HG03558 (cell line): ENCODE data around the gene ETV6.

Experiments used
- ATAC-seq: cut with Tn5 transposase; IDR thresholded peaks from one replicate; pipeline ENCODE4 v1.9.1; 2021; ENCODE audit warnings: moderate number of reproducible peaks; ENCODE audit not compliant: unreplicated experiment; ENCODE audit errors: extremely low read depth

Gene ETV6

GRCh38 chr12:11836282-11837151, 187.0 kb downstream of the ETV6 start:
- peak; percentile 73 for ATAC-seq

DNA sequence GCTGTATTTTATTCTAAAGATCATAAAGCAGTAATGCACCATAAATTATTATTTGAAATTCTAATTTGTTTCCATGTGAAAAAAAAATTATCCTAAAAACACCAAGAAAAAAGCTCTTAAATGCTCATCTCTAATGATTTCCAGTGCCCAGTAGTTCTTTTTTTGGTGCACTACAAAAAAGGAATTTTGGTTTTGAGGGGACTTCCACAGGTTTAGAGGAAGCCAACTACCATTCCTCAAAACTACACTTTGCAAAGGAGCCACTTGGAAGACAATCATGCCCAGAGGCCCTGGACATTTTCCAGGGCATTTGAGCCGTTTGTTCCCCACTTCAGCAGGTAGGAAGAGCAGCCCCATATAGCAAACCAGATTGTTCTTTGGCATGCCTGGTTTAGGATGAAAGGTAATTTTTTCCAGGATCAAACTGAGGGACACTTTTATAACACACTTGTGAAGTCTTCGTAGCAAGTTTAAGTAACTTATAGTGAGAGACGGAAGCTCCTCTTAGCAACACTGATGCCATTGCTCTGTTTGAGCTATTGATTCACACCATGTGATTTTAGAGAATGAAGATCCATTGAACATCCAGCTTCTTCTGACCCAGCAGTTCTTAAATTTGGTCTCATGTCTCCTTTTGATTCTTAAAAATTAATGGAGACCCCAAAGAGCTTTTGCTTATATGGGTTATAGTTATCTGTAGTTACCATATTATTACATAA, 187.9 kb downstream of the ETV6 start:
- ATAC-seq: no peak

- ATAC-seq: no peak
Measured at GRCh38 chr12:11838403-11838802, 188.9 kb downstream of the ETV6 start.

DNA sequence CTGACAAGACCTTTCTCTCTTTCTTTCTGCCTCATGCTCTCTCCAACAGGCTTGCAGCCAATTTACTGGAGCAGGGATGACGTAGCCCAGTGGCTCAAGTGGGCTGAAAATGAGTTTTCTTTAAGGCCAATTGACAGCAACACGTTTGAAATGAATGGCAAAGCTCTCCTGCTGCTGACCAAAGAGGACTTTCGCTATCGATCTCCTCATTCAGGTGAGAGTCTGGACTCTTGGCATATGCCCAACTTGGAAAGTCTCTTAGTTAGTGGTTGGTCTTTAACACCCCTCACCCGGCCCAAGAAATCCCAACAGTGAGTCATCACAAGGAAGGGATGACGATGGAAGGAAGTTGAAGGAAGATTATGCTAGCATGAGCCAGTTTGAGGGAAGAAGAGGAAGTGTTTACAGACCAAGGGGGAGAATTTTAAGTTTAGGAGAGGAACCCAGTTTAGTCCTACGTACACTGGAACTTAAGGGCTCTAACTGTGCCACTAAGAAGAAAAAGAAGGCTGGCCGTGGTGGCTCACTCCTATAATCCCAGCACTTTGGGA, 189.7 kb downstream of the ETV6 start:
- no peak for ATAC-seq

DNA sequence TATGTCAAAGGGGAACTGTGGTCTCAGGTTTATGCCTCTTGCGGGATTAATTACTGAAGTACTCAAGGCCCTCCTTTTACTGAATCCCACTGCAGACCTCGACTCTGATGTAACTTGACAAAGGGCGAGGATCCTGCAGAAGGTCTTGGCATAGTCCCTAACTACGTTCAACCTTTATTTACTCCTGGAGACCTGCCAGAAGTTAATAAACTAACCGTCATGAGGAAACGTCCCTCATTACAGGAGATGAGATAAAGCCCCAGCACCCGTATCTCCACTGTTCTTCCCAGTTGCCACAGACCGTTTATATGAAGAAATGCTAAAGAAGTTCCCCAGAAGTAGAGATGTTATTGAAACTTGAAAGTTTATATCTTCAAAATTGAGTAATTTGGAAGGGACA, 190.9 kb downstream of the ETV6 start:
- ATAC-seq: no peak

GRCh38 chr12:11846488-11846887, 197.0 kb downstream of the ETV6 start:
- ATAC-seq: no peak

DNA sequence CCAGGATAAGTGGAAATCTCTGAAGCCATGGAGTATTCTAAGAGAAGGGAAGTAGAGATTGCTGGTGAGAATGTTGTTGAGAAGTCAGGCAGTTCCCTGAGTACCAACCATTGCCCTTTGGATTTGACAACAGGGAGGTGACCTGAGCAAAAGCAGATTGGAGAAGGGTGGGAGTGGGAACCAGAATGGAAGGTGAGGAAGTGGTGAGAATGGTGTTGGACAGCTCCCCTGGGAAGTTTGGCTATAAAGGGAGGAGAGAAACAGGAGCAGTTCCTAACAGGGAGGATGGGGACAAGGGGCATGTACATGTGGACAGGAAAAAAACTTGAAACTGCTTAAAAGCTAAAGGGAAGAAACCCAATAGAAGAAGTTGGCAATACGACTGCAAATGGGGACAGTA, 198.1 kb downstream of the ETV6 start:
- ATAC-seq: no peak

DNA sequence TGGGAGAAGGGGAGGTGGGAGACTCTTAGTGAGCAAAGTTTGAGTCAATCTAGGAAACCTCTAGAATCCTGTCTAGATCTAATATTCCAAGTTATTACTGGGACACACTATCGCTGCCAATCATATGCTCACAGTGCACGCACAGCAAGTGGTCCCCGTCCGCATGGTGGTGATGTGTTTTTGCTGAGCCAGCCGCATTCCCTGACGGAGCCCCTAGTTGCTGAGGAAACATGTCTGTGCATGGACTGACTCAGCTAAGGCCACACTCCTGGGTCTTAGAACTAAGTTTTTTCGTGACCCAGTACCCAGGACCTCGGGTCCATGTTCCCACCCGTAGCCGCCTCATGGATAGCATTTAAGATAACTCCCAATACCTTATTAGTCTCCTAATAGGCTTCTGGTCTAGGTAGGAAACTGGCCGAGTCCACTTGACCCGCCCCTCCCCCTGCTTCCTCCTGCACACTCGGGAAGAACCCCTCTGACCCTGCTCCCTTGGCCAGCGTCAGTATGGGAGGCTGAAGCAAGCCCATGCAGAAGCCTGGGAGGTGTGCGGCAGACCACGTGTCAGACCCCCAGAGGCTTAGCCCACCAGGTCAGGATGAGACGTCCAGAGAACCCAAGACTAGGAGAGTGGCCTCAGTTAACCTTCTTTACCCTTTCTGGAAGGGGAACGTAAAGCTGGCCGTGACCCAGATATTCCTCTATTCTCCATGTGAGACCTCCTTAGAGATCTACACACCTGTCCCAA, 200.5 kb downstream of the ETV6 start:
- no peak for ATAC-seq

- no peak for ATAC-seq
Measured at GRCh38 chr12:11853126-11853525, 203.7 kb downstream of the ETV6 start.

- ATAC-seq: no peak
Measured at GRCh38 chr12:11854011-11854499, 204.6 kb downstream of the ETV6 start.

GRCh38 chr12:11855983-11856374, 206.5 kb downstream of the ETV6 start:
- no peak for ATAC-seq

- ATAC-seq: no peak
Measured at GRCh38 chr12:11856971-11857370, 207.5 kb downstream of the ETV6 start.

DNA sequence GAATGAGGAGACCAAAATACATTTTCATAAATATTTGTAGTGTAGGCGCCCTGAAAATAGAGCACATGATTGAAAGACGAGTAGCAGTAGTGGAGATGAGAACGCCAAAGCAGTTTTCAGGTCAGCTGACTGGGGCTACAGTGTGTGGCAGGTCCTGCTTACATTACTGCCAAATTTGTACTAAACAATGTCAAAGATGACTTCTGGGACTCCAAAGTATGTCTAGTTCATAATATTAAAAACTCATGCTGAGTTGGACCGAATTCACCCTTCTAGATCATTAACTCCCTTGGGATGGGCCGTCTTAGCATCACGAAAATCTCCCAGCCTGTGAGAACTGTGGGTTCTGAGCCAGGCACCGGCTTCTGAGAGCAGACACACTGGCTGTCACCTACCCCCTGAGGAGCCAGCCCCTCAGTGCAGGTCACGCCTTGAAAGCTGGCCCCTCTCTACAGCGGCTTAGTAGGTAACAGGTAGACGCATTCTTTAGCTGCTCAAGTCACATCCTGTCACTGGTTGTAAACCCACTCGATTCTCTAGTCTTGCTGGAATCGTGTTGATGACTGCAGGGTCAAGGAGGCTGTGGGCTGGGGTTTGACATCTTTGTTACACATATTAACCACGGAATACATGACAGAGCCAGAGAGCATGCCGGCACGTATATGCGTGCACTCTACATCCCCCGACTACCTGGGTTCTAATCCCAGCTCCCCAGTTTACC, 210.4 kb downstream of the ETV6 start:
- ATAC-seq: no peak

- no peak for ATAC-seq
Measured at GRCh38 chr12:11861155-11861863, 211.8 kb downstream of the ETV6 start.

GRCh38 chr12:11861864-11862600, 212.6 kb downstream of the ETV6 start:
- no peak for ATAC-seq

- ATAC-seq: no peak
Measured at GRCh38 chr12:11862798-11863197, 213.3 kb downstream of the ETV6 start.

- no peak for ATAC-seq
Measured at GRCh38 chr12:11863478-11863906, 214.0 kb downstream of the ETV6 start.

- ATAC-seq: no peak
Measured at GRCh38 chr12:11863988-11864387, 214.5 kb downstream of the ETV6 start.

- ATAC-seq: no peak
Measured at GRCh38 chr12:11865824-11866223, 216.3 kb downstream of the ETV6 start.
